Measurements from ENCODE around the gene TMEM63C.
A peak's percentile ranks its signal among the peaks of the same experiment; 100 is the strongest.
"Not testable (repeated sequence)": the region's sequence is repeated elsewhere in the genome, so short reads cannot be mapped to it uniquely, and the experiment has no call there.

The TMEM63C gene

DNA sequence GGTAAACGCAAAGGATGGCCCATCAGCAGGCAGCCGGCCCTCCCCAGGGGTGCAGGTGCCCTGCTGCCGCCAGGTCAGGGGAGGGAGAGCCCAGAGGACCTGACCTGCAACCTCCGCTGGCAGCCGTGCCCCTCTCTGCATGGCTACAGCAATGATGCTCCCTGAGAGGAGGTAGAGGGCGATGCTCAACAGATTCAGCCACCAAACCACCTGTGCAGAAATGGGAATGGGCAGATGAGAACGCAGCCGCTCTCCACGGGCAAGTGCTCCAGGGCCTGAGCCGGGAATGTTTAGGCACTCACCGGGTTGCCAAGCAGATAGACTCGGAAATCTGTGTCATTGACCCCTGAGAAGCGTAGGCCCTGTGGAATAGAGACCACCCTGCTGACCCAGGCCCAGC, 98.1 kb downstream of the TMEM63C start:
- DNase-seq (ENCODE audit: low read depth): no peak

DNA sequence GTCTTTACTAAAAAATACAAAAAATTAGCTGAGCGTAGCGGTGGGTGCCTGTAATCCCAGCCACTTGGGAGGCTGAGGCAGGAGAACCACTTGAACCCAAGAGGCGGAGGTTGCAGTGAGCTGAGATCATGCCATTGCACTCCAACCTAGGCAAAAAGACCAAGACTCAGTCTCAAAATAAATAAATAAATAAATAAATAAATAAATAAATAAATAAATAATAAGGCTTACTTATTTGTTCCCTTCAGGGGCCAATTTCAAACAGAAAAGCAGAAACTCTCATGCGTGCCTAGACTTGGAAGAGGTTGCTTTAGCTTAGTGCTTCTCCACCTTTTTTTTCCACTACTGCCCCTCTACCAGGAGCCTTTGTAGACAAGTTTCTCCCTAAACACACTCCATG, 99.3 kb downstream of the TMEM63C start:
- not testable (repeated sequence) for DNase-seq (ENCODE audit: low read depth)

DNA sequence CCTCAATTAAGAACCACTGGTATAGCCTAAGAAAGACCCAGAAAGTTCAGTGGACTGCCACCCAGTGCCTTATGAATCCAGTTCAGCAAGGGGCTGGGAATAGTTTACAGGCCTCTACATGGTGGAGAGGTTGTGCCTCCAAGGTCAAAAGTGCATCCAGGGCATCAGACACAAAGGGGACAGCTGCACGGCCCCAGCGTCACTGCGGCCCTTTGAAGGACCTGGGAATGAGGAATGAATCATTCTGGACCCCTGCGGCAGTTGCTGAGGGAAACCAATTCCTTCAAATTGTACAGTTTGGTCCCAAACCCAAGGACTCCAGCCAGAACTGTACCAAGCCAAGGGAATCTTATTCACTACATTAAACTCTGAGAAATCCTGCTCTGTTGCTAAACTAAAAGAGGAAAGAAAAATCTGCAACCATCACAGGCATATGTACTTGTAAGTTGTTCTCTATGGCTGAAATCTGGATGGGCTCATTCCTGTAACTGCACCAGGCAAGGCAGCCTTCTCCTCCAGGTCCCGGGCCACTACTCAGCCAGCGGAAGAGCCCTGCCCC, 100.3 kb downstream of the TMEM63C start:
- DNase-seq (ENCODE audit: low read depth): no peak

DNA sequence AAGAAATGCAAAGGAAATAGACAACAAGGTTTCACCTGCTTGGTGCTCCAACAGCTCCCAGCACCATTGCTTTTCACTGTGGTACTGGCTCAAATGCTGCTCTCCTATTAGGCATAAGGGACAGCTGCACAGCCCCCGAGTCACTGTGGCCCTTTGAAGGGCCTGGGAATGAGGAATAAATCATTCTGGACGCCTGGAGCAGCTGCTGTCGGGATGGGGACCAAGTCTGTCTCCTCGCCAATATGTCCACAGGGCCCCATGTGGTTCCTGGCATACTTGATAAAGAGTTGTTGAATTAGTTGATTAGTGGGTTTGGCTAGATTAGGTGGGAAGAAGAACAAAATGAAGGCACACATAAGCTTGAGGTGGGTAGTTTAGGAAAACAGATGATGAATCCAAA, 102.5 kb downstream of the TMEM63C start:
- DNase-seq (ENCODE audit: low read depth): no peak

DNA sequence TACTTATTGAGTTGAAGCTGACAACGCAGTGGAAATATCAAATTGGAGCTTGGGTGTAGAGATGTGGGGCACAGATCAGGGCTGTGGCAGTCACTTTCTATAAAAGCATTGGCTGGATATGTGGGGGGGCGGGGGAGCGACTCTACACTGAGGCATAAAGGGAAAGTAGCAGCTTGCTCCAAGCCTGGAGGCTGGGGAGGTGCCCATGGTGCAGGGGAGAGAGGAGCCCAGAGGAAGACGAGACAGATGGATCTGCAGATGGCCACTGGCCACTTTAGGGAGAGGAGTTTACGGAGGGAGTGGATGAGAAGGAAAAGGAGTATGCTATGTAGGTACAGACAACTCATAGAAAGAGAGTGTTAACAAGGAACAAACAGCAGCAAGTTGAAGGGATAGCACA, 102.9 kb downstream of the TMEM63C start:
- no peak for DNase-seq (ENCODE audit: low read depth)

DNA sequence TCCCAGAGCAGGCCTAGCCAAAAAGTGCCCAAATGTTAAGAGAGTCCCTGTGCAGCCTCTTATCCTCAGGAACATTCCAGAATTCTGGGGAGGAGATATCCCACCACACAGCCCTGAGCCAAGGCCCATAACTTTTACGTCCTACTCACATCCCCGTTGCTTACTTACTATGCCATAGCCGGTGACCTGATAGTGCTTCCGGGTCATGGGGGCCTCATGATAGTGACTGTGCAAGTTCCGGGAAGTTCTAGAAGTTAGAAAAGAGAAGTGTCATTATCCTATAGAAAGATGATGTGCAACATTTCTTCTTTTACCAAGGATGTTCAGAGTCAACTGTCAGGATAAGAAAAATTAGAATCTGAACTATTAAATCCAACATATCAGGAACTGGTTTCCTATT, 105.0 kb downstream of the TMEM63C start:
- DNase-seq (ENCODE audit: low read depth): no peak

DNA sequence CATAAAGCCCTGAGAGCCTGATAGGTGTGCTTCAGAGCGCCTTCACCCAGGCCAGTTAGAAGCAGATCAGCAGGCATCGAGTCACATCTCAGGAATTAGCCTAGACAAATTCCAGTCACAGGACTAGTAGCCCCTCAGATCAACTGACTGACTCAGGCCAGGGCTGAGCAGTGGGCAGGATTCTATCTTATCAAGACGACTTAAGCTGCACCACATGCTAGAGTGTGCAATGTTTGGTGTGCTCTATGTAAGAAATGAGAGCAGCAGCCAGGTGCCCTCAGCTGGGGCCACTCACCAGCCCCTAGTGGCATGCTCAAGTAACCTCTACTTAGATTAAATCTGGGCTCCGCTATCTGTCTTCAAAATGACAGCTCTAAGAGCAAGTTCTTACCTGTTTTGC, 109.1 kb downstream of the TMEM63C start:
- no peak for DNase-seq (ENCODE audit: low read depth)

DNA sequence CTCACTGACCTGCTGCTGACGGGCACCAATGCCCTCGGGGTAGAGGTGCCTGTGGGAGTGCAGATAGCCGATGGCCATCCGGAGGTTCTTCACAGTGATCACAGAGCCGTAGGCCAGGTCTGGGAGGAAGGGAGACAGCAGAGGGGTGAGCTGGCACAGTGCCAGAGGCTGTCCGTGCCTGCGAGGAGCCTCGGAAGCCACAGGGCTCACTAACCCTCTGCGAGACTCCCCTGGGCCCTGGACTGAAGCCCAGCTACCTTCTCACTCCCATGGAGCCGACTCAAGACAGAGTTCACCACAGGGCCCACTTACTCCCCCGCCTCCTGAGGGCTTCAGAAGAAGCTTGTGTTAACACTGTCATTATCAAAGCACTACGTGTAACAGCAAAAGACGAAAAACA, 114.6 kb downstream of the TMEM63C start:
- no peak for DNase-seq (ENCODE audit: low read depth)

DNA sequence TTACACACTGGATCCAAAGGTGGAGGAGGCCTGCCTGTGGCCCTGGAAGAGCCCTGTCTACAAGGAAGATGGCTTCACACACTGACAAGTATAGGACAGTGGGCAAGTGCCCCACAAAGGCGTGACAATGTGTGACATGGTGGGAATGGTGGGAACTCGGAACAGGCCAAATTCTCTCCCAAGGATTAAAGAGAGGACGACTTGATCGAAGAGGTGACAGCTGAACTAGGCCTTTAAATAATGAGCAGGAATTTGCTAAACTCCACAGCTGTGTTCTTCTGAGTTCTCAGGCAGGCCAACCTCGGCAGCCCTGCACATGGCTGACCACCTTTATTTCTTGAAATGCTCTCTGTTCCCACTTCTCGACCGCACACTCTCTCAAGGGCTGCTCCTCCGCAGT, 115.3 kb downstream of the TMEM63C start:
- no peak for DNase-seq (ENCODE audit: low read depth)

DNA sequence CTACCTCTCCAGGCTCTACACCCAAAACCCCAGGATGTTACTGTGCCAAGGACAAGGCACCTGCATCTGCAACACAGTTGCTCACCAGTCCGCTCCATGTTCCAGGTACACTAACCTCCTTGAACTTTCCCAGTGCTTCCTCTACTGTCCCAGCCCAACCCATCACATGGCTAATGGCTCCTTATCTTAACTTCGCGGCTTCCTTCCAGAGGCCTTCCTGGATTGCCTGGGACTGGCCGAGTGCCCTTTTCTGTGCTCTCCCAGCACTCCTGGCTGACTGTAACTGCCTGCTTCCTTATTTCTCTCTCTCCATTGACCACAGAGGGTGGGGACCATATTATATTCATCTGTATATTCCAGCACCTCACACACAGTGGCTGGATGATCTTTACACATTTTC, 118.2 kb downstream of the TMEM63C start:
- no peak for DNase-seq (ENCODE audit: low read depth)

DNA sequence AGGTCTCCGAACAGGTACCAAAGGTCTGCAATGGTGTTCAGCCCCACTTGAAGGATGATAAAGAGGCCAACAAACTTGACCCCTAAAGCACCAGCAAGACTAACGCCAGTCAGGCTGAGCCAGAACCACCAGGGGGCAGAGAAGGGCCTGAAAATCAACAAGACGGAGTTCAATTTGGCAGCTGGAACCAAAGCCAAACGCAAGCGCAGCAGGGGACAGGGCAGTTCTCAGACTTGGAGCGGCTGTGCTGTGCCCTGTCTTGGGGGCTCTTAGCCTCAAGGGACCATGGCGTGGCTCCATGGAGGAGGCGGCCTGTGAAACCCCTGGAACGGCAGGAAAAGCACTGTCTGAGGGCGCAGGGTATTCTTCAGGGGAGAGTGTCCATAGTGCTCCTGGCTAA, 119.5 kb downstream of the TMEM63C start:
- DNase-seq (ENCODE audit: low read depth): peak; percentile 80

DNA sequence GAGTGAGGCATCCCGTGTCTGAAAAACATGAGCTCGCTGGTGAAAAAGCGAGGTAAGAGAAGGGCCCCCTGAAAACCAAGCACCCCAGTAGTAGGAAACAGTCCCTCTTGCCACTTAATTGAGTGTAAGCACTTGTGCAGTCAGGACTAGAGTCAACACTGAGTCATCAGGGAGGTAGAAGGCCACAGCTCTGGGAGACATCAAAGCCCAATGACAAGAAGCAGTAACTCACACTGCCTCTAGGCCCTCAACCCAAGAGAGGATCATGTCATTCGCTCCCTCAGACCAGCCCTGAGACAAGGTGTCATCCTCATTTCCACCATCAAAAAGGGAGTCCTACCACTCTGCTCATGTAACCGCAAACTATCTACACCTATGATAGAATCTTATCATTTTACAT, 121.3 kb downstream of the TMEM63C start:
- no peak for DNase-seq (ENCODE audit: low read depth)

DNA sequence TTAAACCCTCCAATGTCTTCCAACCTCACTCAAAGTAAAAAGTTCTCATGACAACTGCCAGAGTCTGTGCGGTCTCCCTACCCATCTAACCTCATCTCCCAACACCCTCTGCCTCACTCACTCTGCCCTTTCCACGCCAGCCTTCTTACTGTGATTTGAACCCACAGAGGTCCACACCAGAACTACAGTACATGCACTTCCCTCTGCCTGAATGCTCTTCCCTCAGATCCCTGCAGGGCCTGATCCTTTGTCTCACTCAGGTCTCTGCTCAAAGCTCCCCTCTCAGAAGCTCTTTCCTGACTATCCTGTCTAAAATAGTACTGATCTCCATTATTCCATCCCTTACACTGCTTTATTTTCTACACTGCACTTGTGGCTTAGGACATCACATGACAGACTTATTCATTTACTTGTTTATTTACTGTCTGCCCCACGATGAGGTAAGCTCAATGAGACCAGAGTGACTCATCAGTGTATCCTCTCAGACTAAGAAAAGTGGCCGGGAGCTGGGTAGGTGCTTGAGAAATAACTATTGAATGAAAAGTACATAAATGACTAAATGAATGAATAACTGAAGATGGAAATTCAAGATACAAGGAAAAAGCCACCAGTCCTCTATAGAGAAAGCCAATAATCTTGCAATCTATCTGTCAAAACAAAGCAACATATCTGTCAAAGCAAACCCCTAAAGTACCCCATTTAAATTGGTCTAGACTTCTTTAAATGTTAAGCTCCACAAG, 122.0 kb downstream of the TMEM63C start:
- peak; percentile 87 for DNase-seq (ENCODE audit: low read depth)

DNA sequence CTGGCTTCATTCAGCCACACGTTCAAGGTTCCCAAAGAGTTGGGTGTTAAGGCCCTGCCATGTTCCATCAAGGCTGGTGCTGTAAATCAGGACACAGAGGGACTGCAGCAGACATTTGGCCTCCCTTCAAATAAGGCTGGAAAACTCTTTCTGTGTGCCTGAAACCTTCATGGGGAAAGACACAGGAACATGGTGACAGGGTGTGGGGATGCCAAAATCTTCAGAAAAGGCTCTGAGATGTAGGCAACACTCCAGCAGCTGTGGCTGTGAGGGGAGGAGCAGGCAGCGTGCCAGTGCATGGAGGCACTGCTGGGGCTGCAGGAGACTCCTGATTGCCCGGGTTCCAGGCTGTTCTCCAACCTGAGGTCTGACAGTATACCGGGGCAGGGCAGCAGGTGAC, 124.1 kb downstream of the TMEM63C start:
- no peak for DNase-seq (ENCODE audit: low read depth)

DNA sequence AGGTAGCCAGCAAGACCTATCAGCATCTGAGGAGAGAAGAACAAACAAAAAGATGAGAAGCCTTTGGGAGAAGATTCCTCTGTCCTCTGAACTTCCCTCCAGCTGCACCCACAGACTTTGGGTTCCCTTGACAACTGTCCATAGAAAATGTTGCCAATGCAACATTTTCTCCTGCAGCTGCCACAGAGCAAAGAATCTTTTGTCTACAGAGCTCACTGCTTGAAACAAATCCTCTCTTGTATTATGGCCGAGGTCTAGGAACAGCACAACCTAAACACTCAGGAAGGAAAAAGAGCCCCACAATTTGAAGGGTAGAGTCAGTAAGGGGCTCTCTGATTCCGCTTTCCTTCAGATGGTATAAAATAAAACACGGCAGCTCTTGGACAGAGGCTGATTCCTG, 124.8 kb downstream of the TMEM63C start:
- DNase-seq (ENCODE audit: low read depth): no peak

DNA sequence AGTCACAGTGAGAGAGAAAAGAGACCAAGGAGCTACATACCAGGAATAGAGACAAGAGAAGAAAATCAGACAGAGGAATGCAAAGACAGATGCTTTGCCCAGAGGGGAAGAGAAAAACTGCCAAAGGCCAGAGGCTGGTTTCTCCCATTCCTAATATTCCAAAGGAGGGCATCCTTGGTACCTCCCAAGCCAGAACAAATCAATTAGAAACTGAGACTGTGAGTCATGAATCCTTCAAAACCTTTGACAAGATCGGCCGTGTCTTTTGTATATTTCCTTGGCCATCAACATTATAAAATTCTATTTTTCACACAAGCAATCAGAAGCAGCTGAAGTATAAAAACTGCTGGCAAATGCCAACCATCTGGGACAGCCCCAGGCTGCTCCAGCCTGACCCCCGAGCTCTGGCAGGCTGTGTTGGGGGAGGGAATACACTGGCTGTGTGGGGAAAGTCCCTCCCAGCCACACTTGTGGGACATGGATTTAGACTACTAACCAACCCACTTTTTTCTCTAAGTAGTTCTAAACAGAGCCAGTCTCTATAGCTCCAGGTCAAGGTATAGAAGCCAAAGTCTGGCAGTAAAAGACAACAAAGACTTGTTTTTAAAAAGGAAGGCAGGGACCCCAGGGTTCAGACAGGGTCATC, 125.4 kb downstream of the TMEM63C start:
- DNase-seq (ENCODE audit: low read depth): peak; percentile 28

Measured in fibroblast of gingiva (primary cell).